Neural cell (in vitro differentiated cells): Measurements from ENCODE around the gene KRABD2.
"Not testable (repeated sequence)": the region's sequence is repeated elsewhere in the genome, so short reads cannot be mapped to it uniquely, and the experiment has no call there.

Source experiments
- H2AFZ ChIP-seq: fragments of 200-600, 300-800 bp; sonication (generic), shearing (Covaris generic); 2 replicates; pipeline ENCODE4 v1.6.0; 2014; ENCODE audit warnings: low read depth, mild to moderate bottlenecking, antibody characterized with exemption, low read length, moderate library complexity
- H3F3A ChIP-seq: fragments of 200-600 bp; shearing (Covaris generic); 2 replicates; pipeline ENCODE4 v1.6.1; 2016; ENCODE audit warnings: mild to moderate bottlenecking, moderate library complexity, mixed read lengths, antibody characterized with exemption, low read length; ENCODE audit not compliant: insufficient read depth, poor library complexity, severe bottlenecking
- H3K27ac ChIP-seq: fragments of 200-600, 300-800 bp; sonication (generic), shearing (Covaris generic); 2 replicates; pipeline ENCODE4 v1.5.1; 2014; ENCODE audit warnings: mild to moderate bottlenecking, low read length, moderate library complexity
- H3K27me3 ChIP-seq: fragments of 300-800, 200-600 bp; sonication (generic), shearing (Covaris generic); 2 replicates; pipeline ENCODE4 v1.6.0; 2014; ENCODE audit warnings: mild to moderate bottlenecking, low read depth, low read length, moderate library complexity; ENCODE audit not compliant: insufficient read depth
- H3K36me3 ChIP-seq: fragments of 300-800, 200-600 bp; sonication (generic), shearing (Covaris generic); 2 replicates; pipeline ENCODE4 v1.5.1; 2014; ENCODE audit warnings: mild to moderate bottlenecking, antibody characterized with exemption, low read length, moderate library complexity; ENCODE audit not compliant: insufficient read depth
- H3K4me2 ChIP-seq: fragments of 300-800, 200-600 bp; sonication (generic), shearing (Covaris generic); 2 replicates; pipeline ENCODE4 v1.6.0; 2014; ENCODE audit warnings: mild to moderate bottlenecking, low read length
- H3K4me3 ChIP-seq: fragments of 300-800, 200-600 bp; sonication (generic), shearing (Covaris generic); 2 replicates; pipeline ENCODE4 v1.5.1; 2014; ENCODE audit warnings: mild to moderate bottlenecking, low read length, moderate library complexity
- H3K79me2 ChIP-seq: fragments of 200-600 bp; shearing (Covaris generic); replicated peaks from 2 replicates; pipeline ENCODE4 v1.6.0; 2014; ENCODE audit warnings: mild to moderate bottlenecking, low read length, moderate library complexity; ENCODE audit not compliant: insufficient read depth
- H3K9ac ChIP-seq: fragments of 300-800, 200-600 bp; sonication (generic), shearing (Covaris generic); 2 replicates; pipeline ENCODE4 v1.6.1; 2016; ENCODE audit warnings: mild to moderate bottlenecking, low read length, mixed read lengths
- H3K9me2 ChIP-seq: fragments of 200-600 bp; shearing (Covaris generic); 2 replicates; pipeline ENCODE4 v1.6.1; 2016; ENCODE audit warnings: mild to moderate bottlenecking, low read length, mixed read lengths; ENCODE audit not compliant: insufficient read depth
- H3K9me3 ChIP-seq: fragments of 200-600, 300-800 bp; sonication (generic), shearing (Covaris generic); 2 replicates; pipeline ENCODE4 v1.6.1; 2016; ENCODE audit warnings: mild to moderate bottlenecking, mixed run types, low read length, moderate library complexity, mixed read lengths
- H4K20me1 ChIP-seq: fragments of 200-600 bp; shearing (Covaris generic); 2 replicates; pipeline ENCODE4 v1.6.1; 2016; ENCODE audit warnings: mild to moderate bottlenecking, mixed run types; ENCODE audit not compliant: insufficient read depth
- CTCF ChIP-seq: fragments of 450-650 bp; IDR thresholded peaks from 2 replicates; pipeline ENCODE4 v1.5.1; 2014; ENCODE audit warnings: antibody characterized with exemption, mild to moderate bottlenecking, moderate library complexity; ENCODE audit not compliant: poor library complexity, severe bottlenecking
- EP300 ChIP-seq: fragments of 450-650 bp; conservative IDR thresholded peaks from 2 replicates; pipeline ENCODE4 v1.6.1; 2014; ENCODE audit warnings: antibody characterized with exemption, mild to moderate bottlenecking, moderate library complexity; ENCODE audit not compliant: poor library complexity, severe bottlenecking
- EZH2 ChIP-seq: fragments of 200-600, 300-800 bp; shearing (Covaris generic), sonication (generic); IDR thresholded peaks from 2 replicates; pipeline ENCODE4 v1.6.1; 2014; ENCODE audit warnings: antibody characterized with exemption, low read length, borderline replicate concordance, mild to moderate bottlenecking; ENCODE audit not compliant: insufficient read depth, poor library complexity, severe bottlenecking
- MXI1 ChIP-seq: fragments of 450-650 bp; conservative IDR thresholded peaks from 2 replicates; pipeline ENCODE4 v1.6.1; 2014; ENCODE audit warnings: antibody characterized with exemption, mild to moderate bottlenecking; ENCODE audit not compliant: poor library complexity, severe bottlenecking
- POLR2AphosphoS5 ChIP-seq: IDR thresholded peaks from 2 replicates; pipeline ENCODE4 v1.6.1; 2012
- RAD21 ChIP-seq: fragments of 450-650 bp; conservative IDR thresholded peaks from 2 replicates; pipeline ENCODE4 v1.6.1; 2014; ENCODE audit warnings: antibody characterized with exemption, mild to moderate bottlenecking, moderate library complexity
- SMC3 ChIP-seq: fragments of 450-650 bp; conservative IDR thresholded peaks from 2 replicates; pipeline ENCODE4 v1.6.1; 2014; ENCODE audit warnings: antibody characterized with exemption, mild to moderate bottlenecking, moderate library complexity; ENCODE audit not compliant: poor library complexity
- TAF1 ChIP-seq: IDR thresholded peaks from 2 replicates; pipeline ENCODE4 v1.6.1; 2012; ENCODE audit warnings: low read depth
- TF ChIP-seq, protein P1 (sequence below): IDR thresholded peaks from 2 replicates; pipeline ENCODE4 v1.6.1; 2012; ENCODE audit warnings: borderline replicate concordance

Gene KRABD2

GRCh38 chr17:8382052-8382879 lies 5.8 kb upstream of the KRABD2 start:
- no peaks in the 10 kb centered on the region for H3K27me3 ChIP-seq
- no peaks in the 10 kb centered on the region for H3K9me2 ChIP-seq
- peak overlapping the region; percentile 49 for H2AFZ ChIP-seq
- no peaks in the 10 kb centered on the region for H3K36me3 ChIP-seq
- peak overlapping the region; percentile 73 for H3K9ac ChIP-seq
- H3K9me3 ChIP-seq = no peaks in the 10 kb centered on the region
- no peaks in the 10 kb centered on the region for H4K20me1 ChIP-seq
- H3K27ac ChIP-seq = peak overlapping the region; percentile 51
- TF ChIP-seq TAF1 (no peak), POLR2AphosphoS5 (no peak), RAD21 (no peak), CTCF (no peak), MXI1 (no peak), EP300 (no peak), EZH2 (no peak), SMC3 (no peak)
- TF ChIP-seq, protein P1, sequence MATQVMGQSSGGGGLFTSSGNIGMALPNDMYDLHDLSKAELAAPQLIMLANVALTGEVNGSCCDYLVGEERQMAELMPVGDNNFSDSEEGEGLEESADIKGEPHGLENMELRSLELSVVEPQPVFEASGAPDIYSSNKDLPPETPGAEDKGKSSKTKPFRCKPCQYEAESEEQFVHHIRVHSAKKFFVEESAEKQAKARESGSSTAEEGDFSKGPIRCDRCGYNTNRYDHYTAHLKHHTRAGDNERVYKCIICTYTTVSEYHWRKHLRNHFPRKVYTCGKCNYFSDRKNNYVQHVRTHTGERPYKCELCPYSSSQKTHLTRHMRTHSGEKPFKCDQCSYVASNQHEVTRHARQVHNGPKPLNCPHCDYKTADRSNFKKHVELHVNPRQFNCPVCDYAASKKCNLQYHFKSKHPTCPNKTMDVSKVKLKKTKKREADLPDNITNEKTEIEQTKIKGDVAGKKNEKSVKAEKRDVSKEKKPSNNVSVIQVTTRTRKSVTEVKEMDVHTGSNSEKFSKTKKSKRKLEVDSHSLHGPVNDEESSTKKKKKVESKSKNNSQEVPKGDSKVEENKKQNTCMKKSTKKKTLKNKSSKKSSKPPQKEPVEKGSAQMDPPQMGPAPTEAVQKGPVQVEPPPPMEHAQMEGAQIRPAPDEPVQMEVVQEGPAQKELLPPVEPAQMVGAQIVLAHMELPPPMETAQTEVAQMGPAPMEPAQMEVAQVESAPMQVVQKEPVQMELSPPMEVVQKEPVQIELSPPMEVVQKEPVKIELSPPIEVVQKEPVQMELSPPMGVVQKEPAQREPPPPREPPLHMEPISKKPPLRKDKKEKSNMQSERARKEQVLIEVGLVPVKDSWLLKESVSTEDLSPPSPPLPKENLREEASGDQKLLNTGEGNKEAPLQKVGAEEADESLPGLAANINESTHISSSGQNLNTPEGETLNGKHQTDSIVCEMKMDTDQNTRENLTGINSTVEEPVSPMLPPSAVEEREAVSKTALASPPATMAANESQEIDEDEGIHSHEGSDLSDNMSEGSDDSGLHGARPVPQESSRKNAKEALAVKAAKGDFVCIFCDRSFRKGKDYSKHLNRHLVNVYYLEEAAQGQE = no peak
- peaks cover 23% of the 10 kb centered on the region for H3K79me2 ChIP-seq
- peak overlapping the region; percentile 67 for H3K4me2 ChIP-seq
- no peaks in the 10 kb centered on the region for H3F3A ChIP-seq
- peak overlapping the region; percentile 94 for H3K4me3 ChIP-seq

DNA sequence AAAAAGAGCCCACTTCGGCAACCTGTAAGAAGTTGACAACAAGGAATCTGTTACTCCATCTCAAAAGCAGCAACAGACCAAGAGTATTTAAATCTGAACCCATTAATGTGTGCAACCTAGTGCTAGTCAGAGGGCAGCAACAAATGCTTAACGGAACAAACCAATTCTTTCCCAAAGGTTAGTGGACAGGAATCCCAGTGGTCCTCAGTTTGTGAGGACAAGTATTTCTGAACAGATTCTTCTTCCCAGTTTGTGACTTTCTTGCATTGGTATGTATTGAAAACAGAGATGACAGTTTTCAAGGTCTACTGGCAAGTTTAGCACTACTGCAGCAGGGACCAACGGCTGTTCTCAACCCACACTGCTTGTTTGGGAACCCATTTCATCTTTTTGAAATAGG lies 3.5 kb upstream of the KRABD2 start:
- Histone ChIP-seq H3F3A (no peaks in the 10 kb centered on the region), H3K4me2 (no peak overlapping the region), H3K9ac (no peak overlapping the region), H3K9me2 (no peaks in the 10 kb centered on the region), H3K9me3 (no peaks in the 10 kb centered on the region), H3K27me3 (no peaks in the 10 kb centered on the region), H3K79me2 (peaks cover 34% of the 10 kb centered on the region), H3K4me3 (peak overlapping the region; percentile 94), H2AFZ (no peak overlapping the region), H3K27ac (no peak overlapping the region), H3K36me3 (no peaks in the 10 kb centered on the region), H4K20me1 (no peaks in the 10 kb centered on the region)
- no peak for TF ChIP-seq MXI1
- TF ChIP-seq CTCF = no peak
- no peak for TF ChIP-seq TAF1

- H4K20me1 ChIP-seq, H3K4me3 ChIP-seq, H3K36me3 ChIP-seq, H3K4me2 ChIP-seq, H3K9ac ChIP-seq, H3K27ac ChIP-seq, H3K9me3 ChIP-seq, H3F3A ChIP-seq, H3K27me3 ChIP-seq, H3K9me2 ChIP-seq, H2AFZ ChIP-seq: not testable (repeated sequence)
- peaks cover 34% of the 10 kb centered on the region for H3K79me2 ChIP-seq
These were observed 1.6 kb upstream of the KRABD2 start for GRCh38 chr17:8378117-8378516.
